Kidney capillary endothelial cell (primary cell): Measurements from ENCODE around the gene IRX4.

Source experiments
- DNase-seq: peaks from one replicate; pipeline ENCODE4 v3.0.0-alpha.2; 2018; ENCODE audit warnings: low spot score

Gene IRX4

GRCh38 chr5:1913578-1913977 lies 30.9 kb upstream of the IRX4 start:
- DNase-seq, result no peak

GRCh38 chr5:1912951-1913565 lies 30.3 kb upstream of the IRX4 start:
- no peak for DNase-seq

- no peak for DNase-seq
Measured at GRCh38 chr5:1911773-1912235, 29.1 kb upstream of the IRX4 start.

GRCh38 chr5:1910861-1911772 lies 28.4 kb upstream of the IRX4 start:
- DNase-seq, result no peak

- DNase-seq, result no peak
Measured at GRCh38 chr5:1910081-1910760, 27.5 kb upstream of the IRX4 start.

GRCh38 chr5:1909346-1909985 lies 26.7 kb upstream of the IRX4 start:
- no peak for DNase-seq

GRCh38 chr5:1908931-1909330 lies 26.2 kb upstream of the IRX4 start:
- no peak for DNase-seq

GRCh38 chr5:1907616-1908015 lies 24.9 kb upstream of the IRX4 start:
- no peak for DNase-seq

- DNase-seq, result no peak
Measured at GRCh38 chr5:1905108-1905507, 22.4 kb upstream of the IRX4 start.

GRCh38 chr5:1901983-1902382 lies 19.3 kb upstream of the IRX4 start:
- DNase-seq, result no peak

GRCh38 chr5:1901061-1901460 lies 18.3 kb upstream of the IRX4 start:
- no peak for DNase-seq

- DNase-seq, result no peak
Measured at GRCh38 chr5:1899201-1899600, 16.5 kb upstream of the IRX4 start.

GRCh38 chr5:1897816-1898450 lies 15.2 kb upstream of the IRX4 start:
- DNase-seq, result no peak

- no peak for DNase-seq
Measured at GRCh38 chr5:1897386-1897785, 14.7 kb upstream of the IRX4 start.

GRCh38 chr5:1896602-1897376 lies 14.1 kb upstream of the IRX4 start:
- DNase-seq, result no peak

GRCh38 chr5:1895739-1896420 lies 13.2 kb upstream of the IRX4 start:
- no peak for DNase-seq

- no peak for DNase-seq
Measured at GRCh38 chr5:1894243-1894642, 11.5 kb upstream of the IRX4 start.

- no peak for DNase-seq
Measured at GRCh38 chr5:1893754-1894153, 11.0 kb upstream of the IRX4 start.

- DNase-seq, result no peak
Measured at GRCh38 chr5:1892685-1893445, 10.1 kb upstream of the IRX4 start.

GRCh38 chr5:1892211-1892610 lies 9.5 kb upstream of the IRX4 start:
- DNase-seq, result no peak
